Ascending aorta (tissue), 2 donors: ENCODE data around the gene VSX1. TPM values are rescaled to one million over a fixed set of nuclear protein-coding genes. Genes with fewer than 3 reads are reported as not detected.

Source experiments
- DNase-seq, 2 donors: peaks; one replicate each; pipeline ENCODE4 v3.0.0-alpha.2; 2019; ENCODE audit warnings: low spot score in 2 of 2
- H3K27ac ChIP-seq, 2 donors: fragments of 200-600 bp; sonication (generic); one replicate each; pipeline ENCODE4 v1.5.1; 2016 to 2017; ENCODE audit warnings: mild to moderate bottlenecking in 1 of 2
- H3K27me3 ChIP-seq: fragments of 200-600 bp; sonication (generic); one replicate; pipeline ENCODE4 v1.5.1; 2017
- H3K36me3 ChIP-seq, 2 donors: fragments of 200-600 bp; sonication (generic); one replicate each; pipeline ENCODE4 v1.5.1; 2016
- H3K4me1 ChIP-seq, 2 donors: fragments of 200-600 bp; sonication (generic); one replicate each; pipeline ENCODE4 v1.5.1; 2016 to 2017; ENCODE audit warnings: mild to moderate bottlenecking in 1 of 2
- H3K4me3 ChIP-seq, 2 donors: fragments of 200-600 bp; sonication (generic); one replicate each; pipeline ENCODE4 v1.5.1; 2016 to 2017; ENCODE audit warnings: mild to moderate bottlenecking in 1 of 2
- H3K9me3 ChIP-seq, 2 donors: fragments of 200-600 bp; sonication (generic); one replicate each; pipeline ENCODE4 v1.5.1; 2016
- intact Hi-C: fragments of 100-400 bp; cut with DNase I; formaldehyde crosslinking; loops from one replicate; pipeline ENCODE4 v1.15.1; 2023
- total RNA-seq: library from RNA; depleted of rRNA; stranded (reverse); fragments of >200 nt; gene quantifications from one replicate; pipeline ENCODE4 v1.1.0, GENCODE V29; 2016
- TF ChIP-seq, protein P1 (sequence below), 3 experiments: fragments of 200-600 bp in 2 of 3; fragments of 450-650 bp in 1 of 3; sonication (generic) in 2 of 3; IDR thresholded peaks; one replicate each; pipeline ENCODE4 v1.5.1; 2016 to 2019; ENCODE audit warnings: antibody characterized with exemption in 3 of 3, mild to moderate bottlenecking in 1 of 3, moderate library complexity in 1 of 3

The VSX1 gene
- total RNA-seq, 1 donor from 2014 or later, result not detected

DNA sequence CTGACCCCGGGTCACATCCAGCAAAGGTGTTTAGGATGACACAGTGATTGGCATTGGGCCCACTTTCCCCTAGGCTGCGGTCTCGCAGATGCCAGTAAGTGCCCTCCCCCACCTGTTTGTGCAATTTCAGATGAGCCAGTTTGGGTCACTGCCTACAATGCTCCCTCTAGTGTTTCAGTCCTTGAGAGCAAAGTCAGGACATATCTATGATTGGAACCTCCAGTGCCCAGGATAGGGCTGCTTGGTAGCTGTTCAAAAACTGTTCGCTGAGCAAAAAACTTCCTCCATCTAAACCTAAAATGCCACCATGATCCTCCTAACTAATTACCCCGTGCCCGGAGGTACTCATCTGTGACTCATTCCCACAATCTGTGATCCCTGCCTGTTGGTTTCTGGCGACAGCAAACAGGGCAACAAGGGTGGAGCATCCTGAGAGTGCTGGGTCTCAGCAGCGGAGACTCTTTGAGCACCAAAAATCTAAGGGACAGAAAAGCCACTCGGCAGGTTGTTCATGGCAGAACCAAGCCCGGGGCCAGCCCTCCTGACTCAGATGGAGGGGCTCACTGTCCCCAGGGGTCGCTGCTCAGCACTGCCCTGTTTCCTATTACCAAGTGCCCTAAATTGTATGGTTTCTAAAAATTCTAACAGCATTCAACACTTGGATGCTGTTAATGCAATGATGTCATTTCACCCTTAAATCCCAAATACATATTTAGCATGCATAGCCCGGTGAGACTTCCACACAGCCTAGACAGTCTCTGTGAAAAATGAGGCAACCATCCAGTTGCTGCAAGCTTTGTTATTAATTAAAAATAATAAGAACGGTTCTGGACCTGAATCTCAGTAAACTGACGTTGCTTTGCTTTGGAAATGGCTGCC lies 5.0 kb downstream of the VSX1 start:
- intact Hi-C loops, result no loop called here

DNA sequence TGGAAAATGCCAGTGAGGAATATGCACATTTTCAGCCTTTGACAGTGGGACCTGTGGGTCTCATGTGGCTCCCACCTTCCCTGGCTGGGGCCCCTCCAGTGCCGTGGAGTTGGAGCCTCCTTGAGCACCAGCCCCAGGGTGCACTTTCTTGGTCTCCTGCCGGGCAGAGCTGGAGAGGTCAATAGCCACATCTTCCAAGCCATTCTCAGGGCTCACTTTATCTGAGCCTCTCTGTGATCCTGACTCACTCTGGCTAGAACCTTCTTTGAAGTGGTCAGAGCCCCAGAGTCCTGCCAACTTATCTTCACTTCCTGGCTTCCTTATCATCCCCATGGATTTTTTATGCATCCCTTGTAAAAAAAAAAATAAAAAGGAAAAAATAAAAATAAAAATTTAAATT lies 5.7 kb downstream of the VSX1 start:
- TF ChIP-seq, protein P1, sequence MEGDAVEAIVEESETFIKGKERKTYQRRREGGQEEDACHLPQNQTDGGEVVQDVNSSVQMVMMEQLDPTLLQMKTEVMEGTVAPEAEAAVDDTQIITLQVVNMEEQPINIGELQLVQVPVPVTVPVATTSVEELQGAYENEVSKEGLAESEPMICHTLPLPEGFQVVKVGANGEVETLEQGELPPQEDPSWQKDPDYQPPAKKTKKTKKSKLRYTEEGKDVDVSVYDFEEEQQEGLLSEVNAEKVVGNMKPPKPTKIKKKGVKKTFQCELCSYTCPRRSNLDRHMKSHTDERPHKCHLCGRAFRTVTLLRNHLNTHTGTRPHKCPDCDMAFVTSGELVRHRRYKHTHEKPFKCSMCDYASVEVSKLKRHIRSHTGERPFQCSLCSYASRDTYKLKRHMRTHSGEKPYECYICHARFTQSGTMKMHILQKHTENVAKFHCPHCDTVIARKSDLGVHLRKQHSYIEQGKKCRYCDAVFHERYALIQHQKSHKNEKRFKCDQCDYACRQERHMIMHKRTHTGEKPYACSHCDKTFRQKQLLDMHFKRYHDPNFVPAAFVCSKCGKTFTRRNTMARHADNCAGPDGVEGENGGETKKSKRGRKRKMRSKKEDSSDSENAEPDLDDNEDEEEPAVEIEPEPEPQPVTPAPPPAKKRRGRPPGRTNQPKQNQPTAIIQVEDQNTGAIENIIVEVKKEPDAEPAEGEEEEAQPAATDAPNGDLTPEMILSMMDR (IDR thresholded peaks at IDR 0.05), result no peak
- intact Hi-C loops, result no loop called here
- no peaks in the 10 kb centered on the region for H3K36me3 ChIP-seq
- peaks cover 6% of the 10 kb centered on the region for H3K27me3 ChIP-seq
- H3K27ac ChIP-seq, result no peak overlapping the region
- peaks cover 0 to 6% of the 10 kb centered on the region in 2 donors for H3K4me1 ChIP-seq
- H3K4me3 ChIP-seq, result no peak overlapping the region
- no peak for DNase-seq
- no peaks in the 10 kb centered on the region for H3K9me3 ChIP-seq

More for the DNA sequence above, 5.0 kb downstream of the VSX1 start:
- peaks cover 6% of the 10 kb centered on the region in 2 donors for H3K4me1 ChIP-seq
- H3K27ac ChIP-seq, result no peak overlapping the region
- H3K27me3 ChIP-seq, result peaks cover 14% of the 10 kb centered on the region
- no peaks in the 10 kb centered on the region for H3K9me3 ChIP-seq
- peak overlapping the region; percentile 32 to 53 for H3K4me3 ChIP-seq
- TF ChIP-seq, protein P1 (IDR thresholded peaks at IDR 0.05), result no peak
- H3K36me3 ChIP-seq, result no peaks in the 10 kb centered on the region
- no peak for DNase-seq

DNA sequence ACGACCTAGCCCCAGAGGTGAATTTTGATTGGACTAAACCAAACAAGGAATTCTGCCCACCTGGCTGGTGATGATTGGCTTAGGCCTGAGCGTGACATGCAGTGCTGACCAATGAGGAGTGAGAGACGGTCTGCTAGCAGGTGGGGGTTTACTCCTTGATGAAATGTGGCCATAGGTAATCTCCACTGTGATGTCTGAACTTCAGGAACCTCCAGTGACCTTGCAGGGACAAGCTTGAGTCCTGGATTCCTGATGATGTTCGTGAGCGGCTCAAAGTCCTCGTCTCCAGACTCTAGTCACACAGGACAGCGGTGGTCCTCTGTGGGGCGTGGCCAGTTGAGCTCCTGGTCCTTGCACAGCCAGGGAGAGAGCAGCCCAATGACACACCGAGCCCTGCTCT lies 8.4 kb downstream of the VSX1 start:
- intact Hi-C loops, result no loop called here
- TF ChIP-seq, protein P1 (IDR thresholded peaks at IDR 0.05), result no peak
- peak in 1 of 2 donors; percentile 31 for DNase-seq
- H3K4me3 ChIP-seq, result no peak overlapping the region
- no peak overlapping the region for H3K27ac ChIP-seq
- no peaks in the 10 kb centered on the region for H3K9me3 ChIP-seq
- no peaks in the 10 kb centered on the region for H3K36me3 ChIP-seq
- H3K27me3 ChIP-seq, result no peaks in the 10 kb centered on the region
- peaks cover 0 to 6% of the 10 kb centered on the region in 2 donors for H3K4me1 ChIP-seq

DNA sequence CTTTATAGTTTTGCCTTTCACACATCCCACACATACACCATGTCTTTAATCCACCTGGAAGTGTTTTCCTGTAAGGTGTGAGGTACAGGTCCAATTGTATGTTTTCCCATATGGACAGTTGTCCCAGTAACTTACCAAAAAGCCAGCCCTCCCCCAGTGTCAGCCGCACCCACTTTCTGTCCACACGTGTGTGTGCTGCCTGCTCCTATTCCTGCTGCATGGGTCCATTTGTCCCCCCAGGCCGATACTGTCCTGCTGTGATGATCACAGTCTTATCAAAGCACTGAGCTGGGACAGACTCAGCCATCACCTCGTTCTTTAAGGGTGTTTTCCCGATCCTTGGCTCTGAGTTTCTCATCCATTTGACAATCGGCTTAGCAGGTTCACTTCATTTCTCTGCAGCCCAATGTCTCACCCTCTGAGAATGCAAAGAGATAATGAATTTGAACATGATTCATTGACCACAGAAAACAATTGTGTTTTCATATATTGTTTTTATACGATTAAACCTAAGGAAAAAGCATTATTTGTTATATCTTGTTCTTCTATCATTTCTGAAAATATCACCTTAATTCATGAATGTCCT lies 9.6 kb downstream of the VSX1 start:
- TF ChIP-seq, protein P1 (IDR thresholded peaks at IDR 0.05), result no peak
- H3K4me1 ChIP-seq, result no peaks in the 10 kb centered on the region
- no peaks in the 10 kb centered on the region for H3K27me3 ChIP-seq
- DNase-seq, result peak in 1 of 2 donors; percentile 22
- H3K9me3 ChIP-seq, result no peaks in the 10 kb centered on the region
- no peak overlapping the region for H3K27ac ChIP-seq
- intact Hi-C loops, result no loop called here
- no peaks in the 10 kb centered on the region for H3K36me3 ChIP-seq
- no peak overlapping the region for H3K4me3 ChIP-seq

DNA sequence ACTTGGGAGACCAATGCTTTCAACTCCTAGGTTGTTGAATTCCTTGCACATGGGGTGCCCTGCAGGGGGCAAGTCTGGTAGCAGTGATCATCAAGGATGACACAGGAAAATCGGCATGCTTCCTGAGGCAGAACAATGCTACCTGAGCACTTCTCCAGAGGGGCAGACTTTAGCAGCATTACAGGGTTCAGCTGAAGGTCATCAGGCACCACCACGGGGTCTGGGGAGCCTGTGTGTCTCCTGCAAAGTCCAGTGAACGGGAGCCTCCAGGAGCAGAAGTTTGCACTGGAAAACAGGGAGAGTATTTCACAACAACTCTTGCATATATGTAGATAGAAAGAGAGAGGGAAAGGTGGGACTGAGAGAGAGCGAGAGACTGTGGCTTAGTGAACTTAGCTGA lies 10.2 kb downstream of the VSX1 start:
- H3K4me1 ChIP-seq, result no peaks in the 10 kb centered on the region
- DNase-seq, result peak in 1 of 2 donors; percentile 33
- TF ChIP-seq, protein P1 (IDR thresholded peaks at IDR 0.05), result no peak
- no peak overlapping the region for H3K4me3 ChIP-seq
- H3K36me3 ChIP-seq, result no peaks in the 10 kb centered on the region
- intact Hi-C loops, result no loop called here
- no peaks in the 10 kb centered on the region for H3K27me3 ChIP-seq
- no peaks in the 10 kb centered on the region for H3K9me3 ChIP-seq
- no peak overlapping the region for H3K27ac ChIP-seq
